HG02970 (cell line): ENCODE results near the gene TBC1D30.
"Not testable (repeated sequence)": the region's sequence is repeated elsewhere in the genome, so short reads cannot be mapped to it uniquely, and the experiment has no call there.

ENCODE experiments used
- ATAC-seq: cut with Tn5 transposase; IDR thresholded peaks from one replicate; pipeline ENCODE4 v1.9.1; 2021; ENCODE audit warnings: mild to moderate bottlenecking, moderate library complexity, moderate number of reproducible peaks; ENCODE audit not compliant: unreplicated experiment, low FRiP score

TBC1D30 gene

GRCh38 chr12:64806173-64806572 is 18.3 kb upstream of the TBC1D30 start:
- no peak for ATAC-seq

DNA sequence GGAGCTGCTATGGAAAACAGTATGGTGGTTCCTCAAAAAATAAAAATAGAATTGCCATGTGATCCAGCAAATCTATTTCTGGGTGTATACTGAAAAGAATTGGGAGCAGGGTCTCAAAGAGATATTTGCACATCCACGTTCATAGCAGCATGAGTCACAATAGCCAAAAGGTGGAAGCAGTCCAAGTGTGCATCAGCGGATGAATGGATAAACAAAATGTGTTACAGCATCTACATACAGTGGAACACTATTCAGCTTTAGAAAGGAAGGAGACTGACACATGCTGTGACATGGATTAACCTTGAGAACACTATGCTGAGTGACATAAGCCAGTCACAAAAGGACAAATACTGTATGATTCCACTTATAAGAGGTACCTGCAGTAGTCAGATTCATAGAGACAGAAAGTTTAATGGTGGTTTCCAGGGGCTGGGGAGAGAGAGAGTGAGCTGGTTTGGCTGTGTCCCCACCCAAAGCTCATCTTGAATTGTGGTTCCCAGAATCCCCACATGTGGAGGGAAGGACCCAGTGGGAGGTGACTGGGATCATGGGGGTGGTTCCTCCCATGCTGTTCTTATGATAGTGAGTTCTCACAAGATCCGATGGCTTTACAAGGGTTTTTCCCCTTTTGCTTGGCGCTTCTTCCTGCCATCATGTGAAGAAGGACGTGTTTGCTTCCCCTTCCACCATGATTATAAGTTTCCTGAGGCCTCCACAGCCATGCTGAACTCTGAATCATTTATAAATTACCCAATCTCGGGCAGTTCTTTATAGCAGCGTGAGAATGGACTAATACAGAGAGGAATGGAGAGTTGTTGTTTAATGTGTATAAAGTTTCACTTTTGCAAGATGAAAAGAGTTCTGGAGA is 17.6 kb upstream of the TBC1D30 start:
- no peak for ATAC-seq

GRCh38 chr12:64808110-64808509 is 16.3 kb upstream of the TBC1D30 start:
- ATAC-seq: no peak

GRCh38 chr12:64810831-64811230 is 13.6 kb upstream of the TBC1D30 start:
- ATAC-seq: no peak

DNA sequence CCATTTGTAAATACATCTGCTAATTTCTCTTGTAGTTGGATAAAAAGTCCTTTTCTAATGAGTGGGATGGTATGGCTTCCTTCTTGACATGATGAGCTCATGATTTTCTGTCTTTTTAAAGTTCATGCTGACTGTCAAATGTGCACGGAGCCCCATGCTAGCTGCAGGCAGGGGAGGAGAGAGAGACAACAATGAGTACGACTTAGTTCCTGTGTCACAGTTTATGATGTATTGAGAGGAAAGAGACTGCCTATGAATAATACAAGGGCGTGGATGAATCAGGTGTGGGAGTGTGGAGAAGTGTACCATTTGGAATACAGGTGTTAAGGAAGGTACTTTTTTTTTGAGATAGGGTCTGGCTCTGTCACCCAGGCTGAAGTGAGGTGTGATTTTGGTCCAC is 10.7 kb upstream of the TBC1D30 start:
- ATAC-seq: no peak

DNA sequence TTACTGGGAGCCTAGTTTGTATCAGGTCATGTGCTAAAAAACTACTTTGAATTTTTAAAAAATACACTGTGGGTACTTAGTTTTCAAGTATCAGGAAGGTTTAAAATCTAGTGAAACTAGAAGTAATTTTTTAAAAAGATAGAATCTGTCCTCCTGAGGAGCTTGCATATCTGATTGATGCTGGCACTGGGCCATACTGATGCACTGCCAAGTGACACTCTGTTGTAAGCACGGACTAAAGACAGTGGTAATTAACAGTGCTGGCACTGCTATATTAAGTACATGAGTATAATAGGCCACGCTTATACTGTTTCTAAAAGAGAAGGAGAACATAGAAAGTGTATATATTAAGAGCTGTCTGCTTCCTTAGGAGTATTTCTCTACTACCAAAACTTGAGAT is 10.0 kb upstream of the TBC1D30 start:
- ATAC-seq: no peak

DNA sequence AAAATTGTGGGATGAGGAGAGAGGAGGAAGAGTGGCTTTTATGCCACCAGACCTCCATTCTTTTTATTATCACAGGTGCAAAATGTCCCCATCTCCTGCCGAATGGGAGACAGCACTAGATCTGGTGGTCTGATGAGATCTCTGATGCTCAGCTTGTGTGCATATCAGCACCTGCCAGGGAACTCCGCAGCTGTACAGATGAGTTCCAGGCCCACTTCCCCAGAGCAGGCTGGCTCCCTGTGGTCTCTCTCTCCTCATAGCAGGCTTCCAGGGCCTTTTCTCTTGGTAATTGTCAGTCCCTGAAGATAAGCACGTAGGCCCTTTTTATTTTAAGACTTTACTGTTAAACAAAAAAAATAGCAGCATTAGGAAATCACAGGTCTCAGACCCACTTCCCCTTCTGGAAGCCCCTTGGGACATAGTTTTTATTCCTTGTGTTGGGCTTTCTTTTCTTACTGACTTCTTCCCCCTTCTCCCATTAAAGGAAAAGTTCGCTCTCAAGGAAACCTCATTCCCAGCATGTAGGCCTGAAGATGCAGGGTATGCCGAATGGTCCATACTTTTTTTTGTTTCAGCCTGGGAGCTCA is 4.5 kb upstream of the TBC1D30 start:
- ATAC-seq: no peak

- ATAC-seq: no peak
Observed at GRCh38 chr12:64820593-64820992, 3.9 kb upstream of the TBC1D30 start.

DNA sequence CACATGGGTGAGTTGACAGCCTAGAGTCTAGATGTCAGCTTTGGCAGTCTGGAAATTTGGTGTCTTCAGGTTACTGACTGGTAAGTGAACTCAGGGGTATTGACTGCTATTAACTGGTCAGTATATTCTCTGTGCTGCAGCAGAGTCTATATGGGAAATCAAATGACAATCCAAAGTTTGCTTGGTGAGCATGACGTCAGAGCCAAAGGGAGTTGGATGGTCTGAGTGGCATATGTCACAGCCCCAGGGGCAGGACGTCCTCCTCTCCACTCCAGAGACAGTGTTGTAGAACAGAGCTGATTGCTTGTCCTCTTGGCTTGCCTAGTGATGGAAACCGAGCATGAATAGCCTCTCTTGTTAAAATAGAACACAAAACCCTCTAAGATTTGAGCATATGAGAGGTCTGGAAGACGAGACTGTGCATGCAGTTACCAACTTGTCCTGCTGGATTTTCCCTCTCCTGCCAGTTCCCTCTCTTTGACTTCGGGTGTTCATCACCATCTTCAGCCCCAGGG is 3.3 kb upstream of the TBC1D30 start:
- no peak for ATAC-seq

DNA sequence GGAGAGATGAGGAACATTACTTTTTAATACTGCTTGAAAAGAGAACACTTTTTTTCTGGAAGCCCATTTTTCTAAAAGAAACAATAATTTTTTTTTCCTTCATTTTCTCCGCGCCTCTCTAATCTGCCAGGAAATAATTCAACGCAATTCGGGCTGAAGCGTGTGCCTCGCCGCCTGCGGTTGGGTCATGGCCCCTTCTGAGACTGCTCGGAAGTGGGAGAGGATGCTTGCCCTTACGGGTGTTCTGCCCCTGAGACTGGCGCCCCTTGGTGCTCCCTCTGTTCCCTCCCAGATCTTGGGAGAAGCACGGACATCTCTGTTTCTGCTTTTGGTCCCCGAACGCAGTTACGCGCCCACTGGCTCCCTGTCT is 332 bp upstream of the TBC1D30 start:
- no peak for ATAC-seq

- ATAC-seq: no peak
Observed at GRCh38 chr12:64825143-64826021, 935 bp downstream of the TBC1D30 start.

DNA sequence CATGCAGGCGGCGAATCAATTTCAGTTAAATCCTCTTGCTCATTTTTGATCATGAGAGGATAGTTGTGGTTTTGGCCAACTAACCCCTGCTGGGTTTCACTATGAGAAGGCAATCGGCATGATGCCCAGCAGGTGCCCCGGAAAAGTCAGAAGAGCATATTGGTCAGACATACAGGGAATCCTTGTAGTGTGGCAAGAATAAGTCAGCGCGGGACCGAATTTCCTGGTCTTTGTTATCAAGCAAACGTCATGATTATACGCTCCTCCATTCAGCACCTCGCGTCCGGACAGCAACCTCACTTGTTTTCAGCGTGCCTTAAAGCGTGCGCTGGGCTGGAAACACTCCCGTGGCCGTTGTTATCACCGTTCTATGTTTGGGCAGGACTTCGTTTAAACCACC is 1.8 kb downstream of the TBC1D30 start:
- no peak for ATAC-seq

GRCh38 chr12:64828713-64829112 is 4.3 kb downstream of the TBC1D30 start:
- no peak for ATAC-seq

- no peak for ATAC-seq
Observed at GRCh38 chr12:64833928-64834327, 9.5 kb downstream of the TBC1D30 start.

GRCh38 chr12:64835901-64836300 is 11.5 kb downstream of the TBC1D30 start:
- no peak for ATAC-seq

- no peak for ATAC-seq
Observed at GRCh38 chr12:64836856-64837255, 12.4 kb downstream of the TBC1D30 start.

DNA sequence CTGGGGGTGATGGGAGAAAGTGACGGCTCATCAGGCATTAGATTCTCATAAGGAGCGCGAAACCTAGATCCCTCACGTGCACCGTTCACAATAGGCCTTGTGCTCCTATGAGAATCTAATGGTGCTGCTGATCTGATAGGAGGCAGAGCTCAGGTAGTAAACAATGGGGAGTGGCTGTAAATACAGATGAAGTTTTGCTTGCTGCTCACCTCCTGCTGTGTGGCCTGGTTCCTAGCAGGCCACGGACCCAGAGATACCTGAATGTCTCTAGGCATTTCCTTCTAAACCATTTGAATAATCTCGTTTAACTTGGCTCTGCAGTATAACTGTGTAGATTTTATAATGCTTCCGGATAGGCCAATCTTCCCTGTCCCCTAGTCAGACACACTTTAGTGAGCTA is 13.0 kb downstream of the TBC1D30 start:
- no peak for ATAC-seq

DNA sequence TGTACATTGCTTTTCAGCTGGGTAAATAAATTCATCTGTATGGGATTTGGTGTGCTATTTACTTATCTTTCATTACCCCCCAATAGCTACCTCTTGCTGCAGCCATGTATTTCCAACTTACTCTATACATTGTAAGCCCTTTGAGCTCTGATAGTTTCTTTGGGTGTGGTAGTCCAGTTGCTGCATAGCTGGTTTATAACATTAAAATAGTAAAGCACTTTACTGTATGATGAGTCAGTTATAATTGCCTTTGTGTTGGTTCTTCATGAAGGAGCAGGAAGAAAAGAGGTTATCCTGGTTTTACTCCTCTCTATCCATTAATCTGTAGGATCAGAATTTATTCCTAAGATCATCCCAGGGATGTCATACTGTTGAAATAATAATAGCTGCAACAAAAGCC is 15.7 kb downstream of the TBC1D30 start:
- no peak for ATAC-seq

DNA sequence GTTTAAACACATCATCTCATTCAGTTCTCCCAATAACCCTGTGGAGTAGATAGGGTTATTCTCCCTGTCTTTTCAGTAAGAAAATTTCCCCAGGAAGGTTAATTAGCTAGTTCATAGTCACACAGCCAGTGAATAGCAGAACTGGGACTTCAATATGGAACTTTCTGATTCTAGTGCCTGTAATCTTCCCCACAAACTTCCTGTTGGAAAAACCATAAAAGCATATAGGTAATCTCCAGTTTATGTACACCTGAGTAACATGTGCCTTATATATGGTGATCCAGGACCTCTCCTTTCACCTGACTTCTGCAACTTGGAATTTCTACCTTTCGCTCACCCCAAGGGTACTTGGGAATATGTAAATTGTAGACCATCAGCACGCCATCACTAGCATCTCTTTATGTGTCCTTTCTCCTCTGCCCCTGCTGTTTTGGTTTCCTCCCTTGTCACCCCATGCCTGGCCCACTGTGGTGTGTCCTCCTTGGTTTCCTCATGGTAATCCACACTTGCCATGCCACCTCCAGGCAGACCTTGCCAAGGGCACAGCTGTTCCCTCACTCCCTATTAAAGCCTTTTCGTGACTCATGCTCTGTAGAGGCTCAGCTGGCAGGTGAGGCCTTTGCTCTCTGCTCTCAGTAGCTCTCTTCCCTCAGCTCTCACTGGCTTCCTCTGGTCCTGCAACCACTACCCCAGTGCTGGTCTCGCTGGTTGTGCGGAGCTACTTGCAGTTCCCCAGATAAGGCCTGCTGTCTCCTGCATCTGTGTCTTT is 16.7 kb downstream of the TBC1D30 start:
- no peak for ATAC-seq

DNA sequence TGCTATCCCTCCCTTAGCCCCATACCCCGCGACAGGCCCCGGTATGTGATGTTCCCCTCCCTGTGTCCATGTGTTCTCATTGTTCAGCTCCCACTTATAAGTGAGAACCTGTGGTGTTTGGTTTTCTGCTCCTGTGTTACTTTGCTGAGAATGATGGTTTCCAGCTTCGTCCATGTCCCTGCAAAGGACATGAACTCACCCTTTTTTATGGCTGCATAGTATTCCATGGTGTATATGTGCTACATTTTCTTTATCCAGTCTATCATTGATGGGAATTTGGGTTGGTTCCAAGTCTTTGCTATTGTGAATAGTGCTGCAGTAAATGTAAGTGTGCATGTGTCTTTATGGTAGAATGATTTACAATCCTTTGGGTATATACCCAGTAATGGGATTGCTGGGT is 24.0 kb downstream of the TBC1D30 start:
- not testable (repeated sequence) for ATAC-seq
